Natural killer cell (primary cell): ENCODE results near the gene TSPAN13. TPM values are rescaled to one million over a fixed set of nuclear protein-coding genes. Genes with fewer than 3 reads are reported as not detected.
"Not testable (repeated sequence)": the region's sequence is repeated elsewhere in the genome, so short reads cannot be mapped to it uniquely, and the experiment has no call there.

Experiments
- ATAC-seq, 3 donors: fragments of 150-1000 bp in 2 of 3; fragments of 200-7000 bp in 1 of 3; cut with Tn5 transposase; 1 replicate in 1 of 3; 2 replicates in 2 of 3; pipeline ENCODE4 v1.10.0; 2021; ENCODE audit warnings: mild to moderate bottlenecking in 2 of 3, moderate library complexity in 2 of 3
- DNase-seq, 2 donors: peaks; one replicate each; pipeline versions ENCODE4 v3.0.0 to v3.0.0-alpha.2; 2013 to 2021; ENCODE audit warnings: mixed read lengths in 1 of 2
- H3K27ac ChIP-seq: one replicate; pipeline ENCODE4 v1.5.1; 2013; ENCODE audit warnings: mild to moderate bottlenecking, low read length
- H3K27me3 ChIP-seq: one replicate; pipeline ENCODE4 v1.6.1; 2013; ENCODE audit warnings: low read length; ENCODE audit not compliant: control insufficient read depth, insufficient read depth
- H3K36me3 ChIP-seq: one replicate; pipeline ENCODE4 v1.6.1; 2013; ENCODE audit warnings: low read length; ENCODE audit not compliant: control insufficient read depth, insufficient read depth
- H3K4me1 ChIP-seq: one replicate; pipeline ENCODE4 v1.6.1; 2013; ENCODE audit warnings: low read length; ENCODE audit not compliant: control insufficient read depth, insufficient read depth
- H3K4me3 ChIP-seq: one replicate; pipeline ENCODE4 v1.5.1; 2013; ENCODE audit warnings: low read length
- H3K9me3 ChIP-seq: one replicate; pipeline ENCODE4 v1.6.1; 2013; ENCODE audit warnings: low read length; ENCODE audit not compliant: control insufficient read depth, insufficient read depth
- H3K27ac Mint-ChIP-seq, 2 donors: one replicate each; pipeline ENCODE4 v1.8.0; 2022; ENCODE audit warnings: mild to moderate bottlenecking in 2 of 2, mixed read lengths in 2 of 2, moderate library complexity in 1 of 2
- H3K27me3 Mint-ChIP-seq, 2 donors: one replicate each; pipeline ENCODE4 v1.8.0; 2022; ENCODE audit warnings: low read depth in 2 of 2, mixed read lengths in 2 of 2
- H3K36me3 Mint-ChIP-seq: one replicate; pipeline ENCODE4 v1.8.0; 2022; ENCODE audit warnings: mixed read lengths
- H3K4me1 Mint-ChIP-seq, 2 donors: one replicate each; pipeline ENCODE4 v1.8.0; 2022; ENCODE audit warnings: mixed read lengths in 2 of 2
- H3K4me3 Mint-ChIP-seq: one replicate; pipeline ENCODE4 v1.8.0; 2022; ENCODE audit warnings: mild to moderate bottlenecking, moderate library complexity, mixed read lengths
- H3K9me3 Mint-ChIP-seq, 2 donors: one replicate each; pipeline ENCODE4 v1.8.0; 2022; ENCODE audit warnings: mixed read lengths in 2 of 2
- CTCF ChIP-seq: fragments of 200-600 bp; IDR thresholded peaks from one replicate; pipeline ENCODE4 v1.8.0; 2022; ENCODE audit warnings: antibody characterized with exemption
- WGBS: methylation state at CpG from one replicate; pipeline ENCODE4 v1.1.7; 2013; ENCODE audit warnings: missing lambda C conversion rate; ENCODE audit not compliant: insufficient coverage; 5-methylcytosine and 5-hydroxymethylcytosine counted together
- intact Hi-C: fragments of 100-400 bp; cut with micrococcal nuclease; formaldehyde crosslinking; loops from one replicate; pipeline ENCODE4 v1.14.2; 2022
- total RNA-seq, 4 donors: library from RNA; stranded (reverse); fragments of 120-200 nt in 1 of 4; gene quantifications; one replicate each; pipeline versions ENCODE4 v1.2.3 to v1.2.4, GENCODE V29; 2013 to 2022

Gene TSPAN13
- total RNA-seq, 3 donors from 2014 or later (not counting 1 experiment from before 2014, with no cell fraction given), result 1.4 to 2.3 (median 1.8) TPM

GRCh38 chr7:16762177-16762576 is 8.6 kb downstream of the TSPAN13 start:
- 95% methylated on average over 4 of the region's 4 CpGs for WGBS
- no peak overlapping the region for H3K27ac Mint-ChIP-seq
- H3K36me3 Mint-ChIP-seq, result no peaks in the 10 kb centered on the region
- no peak for DNase-seq
- H3K36me3 ChIP-seq, result no peaks in the 10 kb centered on the region
- no peaks in the 10 kb centered on the region for H3K27me3 Mint-ChIP-seq
- no peaks in the 10 kb centered on the region for H3K9me3 Mint-ChIP-seq
- peaks cover 7 to 10% of the 10 kb centered on the region in 2 donors for H3K4me1 Mint-ChIP-seq
- H3K4me3 Mint-ChIP-seq, result no peak overlapping the region
- intact Hi-C loops, result no loop called here
- no peaks in the 10 kb centered on the region for H3K9me3 ChIP-seq
- no peak overlapping the region for H3K27ac ChIP-seq
- H3K27me3 ChIP-seq, result no peaks in the 10 kb centered on the region
- H3K4me1 ChIP-seq, result peaks cover 5% of the 10 kb centered on the region
- H3K4me3 ChIP-seq, result no peak overlapping the region
- ATAC-seq, result no peak
- TF ChIP-seq CTCF, result no peak

- Histone ChIP-seq H3K4me3 (no peak overlapping the region), H3K9me3 (no peaks in the 10 kb centered on the region), H3K27me3 (no peaks in the 10 kb centered on the region), H3K27ac (no peak overlapping the region), H3K4me1 (no peaks in the 10 kb centered on the region), H3K36me3 (no peaks in the 10 kb centered on the region)
- WGBS, result 90% methylated on average over 3 of the region's 3 CpGs
- H3K9me3 Mint-ChIP-seq, result no peaks in the 10 kb centered on the region
- H3K27ac Mint-ChIP-seq, result no peak overlapping the region
- H3K27me3 Mint-ChIP-seq, result no peaks in the 10 kb centered on the region
- ATAC-seq (no peak), DNase-seq (no peak)
- no peak overlapping the region for H3K4me3 Mint-ChIP-seq
- H3K36me3 Mint-ChIP-seq, result no peaks in the 10 kb centered on the region
- H3K4me1 Mint-ChIP-seq, result no peaks in the 10 kb centered on the region
- intact Hi-C loops, result no loop called here
- TF ChIP-seq CTCF, result no peak
These were observed 11.4 kb downstream of the TSPAN13 start for GRCh38 chr7:16764942-16765341.

- no peak for TF ChIP-seq CTCF
- Histone ChIP-seq H3K9me3 (no peaks in the 10 kb centered on the region), H3K27ac (no peak overlapping the region), H3K4me3 (no peak overlapping the region), H3K36me3 (no peaks in the 10 kb centered on the region), H3K27me3 (no peaks in the 10 kb centered on the region), H3K4me1 (no peaks in the 10 kb centered on the region)
- no peak overlapping the region for H3K4me3 Mint-ChIP-seq
- ATAC-seq (no peak), DNase-seq (no peak)
- H3K27me3 Mint-ChIP-seq, result peaks cover 0 to 1% of the 10 kb centered on the region in 2 donors
- intact Hi-C loops, result no loop called here
- no peak overlapping the region for H3K27ac Mint-ChIP-seq
- no peaks in the 10 kb centered on the region for H3K36me3 Mint-ChIP-seq
- H3K4me1 Mint-ChIP-seq, result no peaks in the 10 kb centered on the region
- WGBS, result 76% methylated on average over 2 of the region's 2 CpGs
- H3K9me3 Mint-ChIP-seq, result no peaks in the 10 kb centered on the region
These were observed 11.9 kb downstream of the TSPAN13 start for GRCh38 chr7:16765436-16765859.

GRCh38 chr7:16769994-16770393 is 16.4 kb downstream of the TSPAN13 start:
- H3K9me3 Mint-ChIP-seq, H3K4me1 ChIP-seq, H3K9me3 ChIP-seq, DNase-seq, H3K27me3 ChIP-seq, H3K4me3 Mint-ChIP-seq, intact Hi-C loops, H3K36me3 Mint-ChIP-seq, H3K4me1 Mint-ChIP-seq, H3K27ac Mint-ChIP-seq, H3K4me3 ChIP-seq, H3K36me3 ChIP-seq, ATAC-seq, H3K27ac ChIP-seq: not testable (repeated sequence)
- 92% methylated on average over 3 of the region's 3 CpGs for WGBS
- H3K27me3 Mint-ChIP-seq, result peaks cover 0 to 11% of the 10 kb centered on the region in 2 donors
